ENCODE data around the gene SELP.

GRCh38 chr1:169624912-169625311 is 5.0 kb downstream of the SELP start:
- TF ChIP-seq CTCF (IDR thresholded peaks at IDR 0.05) (no peak), POLR2A (IDR thresholded peaks at IDR 0.05) (no peak)

Data from Peyer's patch (tissue), 4 donors.